ENCODE results near the gene PLA2G3.

The PLA2G3 gene

GRCh38 chr22:31148488-31148887 lies 8.2 kb upstream of the PLA2G3 start:
- DNase-seq (ENCODE audit: low spot score), result no peak

- DNase-seq (ENCODE audit: low spot score), result no peak
These were observed 3.9 kb upstream of the PLA2G3 start for GRCh38 chr22:31144223-31144622.

GRCh38 chr22:31143537-31143936 lies 3.2 kb upstream of the PLA2G3 start:
- no peak for DNase-seq (ENCODE audit: low spot score)

GRCh38 chr22:31143038-31143437 lies 2.7 kb upstream of the PLA2G3 start:
- DNase-seq (ENCODE audit: low spot score), result no peak

GRCh38 chr22:31142285-31142684 lies 2.0 kb upstream of the PLA2G3 start:
- DNase-seq (ENCODE audit: low spot score), result no peak

GRCh38 chr22:31141551-31141950 lies 1.2 kb upstream of the PLA2G3 start:
- no peak for DNase-seq (ENCODE audit: low spot score)

GRCh38 chr22:31140746-31141145 lies 438 bp upstream of the PLA2G3 start:
- no peak for DNase-seq (ENCODE audit: low spot score)

- DNase-seq (ENCODE audit: low spot score), result no peak
These were observed 1.2 kb downstream of the PLA2G3 start for GRCh38 chr22:31139066-31139465.

GRCh38 chr22:31138126-31138525 lies 2.2 kb downstream of the PLA2G3 start:
- no peak for DNase-seq (ENCODE audit: low spot score)

GRCh38 chr22:31137721-31138120 lies 2.6 kb downstream of the PLA2G3 start:
- no peak for DNase-seq (ENCODE audit: low spot score)

- no peak for DNase-seq (ENCODE audit: low spot score)
These were observed 3.6 kb downstream of the PLA2G3 start for GRCh38 chr22:31136711-31137110.

- DNase-seq (ENCODE audit: low spot score), result no peak
These were observed 4.2 kb downstream of the PLA2G3 start for GRCh38 chr22:31136155-31136554.

GRCh38 chr22:31135706-31136105 lies 4.6 kb downstream of the PLA2G3 start:
- DNase-seq (ENCODE audit: low spot score), result no peak

- no peak for DNase-seq (ENCODE audit: low spot score)
These were observed 5.6 kb downstream of the PLA2G3 start for GRCh38 chr22:31134688-31135087.

GRCh38 chr22:31133911-31134310 lies 6.4 kb downstream of the PLA2G3 start:
- no peak for DNase-seq (ENCODE audit: low spot score)

GRCh38 chr22:31130873-31131272 lies 9.4 kb downstream of the PLA2G3 start:
- DNase-seq (ENCODE audit: low spot score), result no peak

- DNase-seq (ENCODE audit: low spot score), result no peak
These were observed 12.2 kb downstream of the PLA2G3 start for GRCh38 chr22:31128156-31128555.

GRCh38 chr22:31127181-31127772 lies 13.0 kb downstream of the PLA2G3 start:
- DNase-seq (ENCODE audit: low spot score), result no peak

GRCh38 chr22:31126869-31127175 lies 13.5 kb downstream of the PLA2G3 start:
- DNase-seq (ENCODE audit: low spot score), result no peak

- DNase-seq (ENCODE audit: low spot score), result no peak
These were observed 14.0 kb downstream of the PLA2G3 start for GRCh38 chr22:31126128-31126868.

- no peak for DNase-seq (ENCODE audit: low spot score)
These were observed 14.7 kb downstream of the PLA2G3 start for GRCh38 chr22:31125521-31126117.

- no peak for DNase-seq (ENCODE audit: low spot score)
These were observed 15.4 kb downstream of the PLA2G3 start for GRCh38 chr22:31124811-31125465.

- DNase-seq (ENCODE audit: low spot score), result no peak
These were observed 16.0 kb downstream of the PLA2G3 start for GRCh38 chr22:31124290-31124689.

All from AG08395 (cell line).